ENCODE results near the gene STXBP5. TPM values are rescaled to one million over a fixed set of nuclear protein-coding genes. Genes with fewer than 3 reads are reported as not detected.

Gene STXBP5
- 10.6 TPM for polyA plus RNA-seq (2013, experiment 1 of 2)
- 10.0 TPM for polyA plus RNA-seq (2013, experiment 2 of 2)

- under 1% methylated on average over 46 of the region's 85 CpGs for WGBS
Measured at GRCh38 chr6:147204060-147204785, at the start of gene STXBP5. TSS of gene STXBP5 (plus strand) at chr6:147204417. CDS start at chr6:147204533, 116 bp downstream.

GRCh38 chr6:147154454-147154853, 49.8 kb upstream of the STXBP5 start:
- H2BK120ac ChIP-seq (ENCODE audit: low read depth, low read length), result no peak overlapping the region
- no peak overlapping the region for H3K14ac ChIP-seq (ENCODE audit: low read length in 2 of 2)
- no peak overlapping the region for H2AK5ac ChIP-seq (ENCODE audit: low read length, severe bottlenecking)
- peak overlapping the region in 1 of 2 experiments; percentile 19 for H3K23ac ChIP-seq (ENCODE audit: low read length in 2 of 2)
- H2BK5ac ChIP-seq (ENCODE audit: low read depth, low read length, poor library complexity, severe bottlenecking), result no peak overlapping the region
- no peaks in the 10 kb centered on the region for H3K79me1 ChIP-seq (replicated peaks; ENCODE audit: low read length, poor library complexity, severe bottlenecking)
- no peaks in the 10 kb centered on the region for H3K36me3 ChIP-seq (ENCODE audit: control insufficient read depth in 1 of 2, insufficient read depth in 2 of 2, low read depth in 1 of 2, low read length in 2 of 2)
- H3K27ac ChIP-seq (ENCODE audit: low read length, poor library complexity, severe bottlenecking), result no peak overlapping the region
- no peak for DNase-seq
- no peaks in the 10 kb centered on the region for H3K9me3 ChIP-seq (ENCODE audit: control insufficient read depth, low read length)
- H3K4ac ChIP-seq (ENCODE audit: low read depth in 1 of 2, low read length in 2 of 2), result no peak overlapping the region
- H3K9ac ChIP-seq (ENCODE audit: low read length), result no peak overlapping the region
- H3K4me2 ChIP-seq (ENCODE audit: low read length, poor library complexity, severe bottlenecking), result no peak overlapping the region
- no peak overlapping the region for H3K4me3 ChIP-seq (ENCODE audit: insufficient read depth in 1 of 2, low read depth in 1 of 2, low read length in 2 of 2)
- no peak overlapping the region for H4K8ac ChIP-seq (ENCODE audit: low read length)
- peak overlapping the region in 1 of 2 experiments; percentile 74 for H2BK12ac ChIP-seq (ENCODE audit: low read length in 2 of 2)
- no peak overlapping the region for H2AFZ ChIP-seq (ENCODE audit: low read depth, low read length)
- no peaks in the 10 kb centered on the region for H3K27me3 ChIP-seq (ENCODE audit: control insufficient read depth in 1 of 2, insufficient read depth in 1 of 2, low read length in 2 of 2)
- H2BK15ac ChIP-seq (ENCODE audit: low read depth, poor library complexity, severe bottlenecking), result no peak overlapping the region
- 67% methylated on average over 1 of the region's 1 CpG for WGBS
- no peak overlapping the region for H4K91ac ChIP-seq (ENCODE audit: low read length)
- H3K18ac ChIP-seq (ENCODE audit: low read depth in 1 of 2, low read length in 2 of 2), result no peak overlapping the region
- H3K4me1 ChIP-seq (ENCODE audit: control insufficient read depth, insufficient read depth, low read depth, low read length), result peaks cover 2% of the 10 kb centered on the region

More at GRCh38 chr6:147204060-147204785, at the start of gene STXBP5:
- Histone ChIP-seq H2BK120ac (ENCODE audit: low read depth, low read length) (peak within 1 kb of the TSS; percentile 95), H2AK5ac (ENCODE audit: low read length, severe bottlenecking) (no peak within 1 kb of the TSS), H3K18ac (ENCODE audit: low read depth in 1 of 2, low read length in 2 of 2) (peak within 1 kb of the TSS; percentile 94 to 99), H3K27me3 (ENCODE audit: control insufficient read depth in 1 of 2, insufficient read depth in 1 of 2, low read length in 2 of 2) (no peaks in the 10 kb centered on the region), H3K4me1 (ENCODE audit: control insufficient read depth, insufficient read depth, low read depth, low read length) (peaks cover 2% of the 10 kb centered on the region), H3K4me3 (ENCODE audit: insufficient read depth in 1 of 2, low read depth in 1 of 2, low read length in 2 of 2) (peak within 1 kb of the TSS; percentile 81 to 98), H2BK5ac (ENCODE audit: low read depth, low read length, poor library complexity, severe bottlenecking) (peak within 1 kb of the TSS; percentile 94), H2AFZ (ENCODE audit: low read depth, low read length) (peak within 1 kb of the TSS; percentile 82), H4K8ac (ENCODE audit: low read length) (peak within 1 kb of the TSS; percentile 96), H3K27ac (ENCODE audit: low read length, poor library complexity, severe bottlenecking) (peak within 1 kb of the TSS; percentile 92), H2BK15ac (ENCODE audit: low read depth, poor library complexity, severe bottlenecking) (peak within 1 kb of the TSS; percentile 52), H2BK12ac (ENCODE audit: low read length in 2 of 2) (peak within 1 kb of the TSS in 1 of 2 experiments; percentile 93), H3K4ac (ENCODE audit: low read depth in 1 of 2, low read length in 2 of 2) (peak within 1 kb of the TSS; percentile 79 to 94), H3K79me1 (replicated peaks; ENCODE audit: low read length, poor library complexity, severe bottlenecking) (peaks cover 1% of the 10 kb centered on the region), H3K9me3 (ENCODE audit: control insufficient read depth, low read length) (no peaks in the 10 kb centered on the region), H3K23ac (ENCODE audit: low read length in 2 of 2) (no peak within 1 kb of the TSS), H3K4me2 (ENCODE audit: low read length, poor library complexity, severe bottlenecking) (peak within 1 kb of the TSS; percentile 81), H3K36me3 (ENCODE audit: control insufficient read depth in 1 of 2, insufficient read depth in 2 of 2, low read depth in 1 of 2, low read length in 2 of 2) (no peaks in the 10 kb centered on the region), H4K91ac (ENCODE audit: low read length) (peak within 1 kb of the TSS; percentile 97), H3K9ac (ENCODE audit: low read length) (peak within 1 kb of the TSS; percentile 92), H3K14ac (ENCODE audit: low read length in 2 of 2) (peak within 1 kb of the TSS in 1 of 2 experiments; percentile 91)
- peak; percentile 61 for DNase-seq

DNA sequence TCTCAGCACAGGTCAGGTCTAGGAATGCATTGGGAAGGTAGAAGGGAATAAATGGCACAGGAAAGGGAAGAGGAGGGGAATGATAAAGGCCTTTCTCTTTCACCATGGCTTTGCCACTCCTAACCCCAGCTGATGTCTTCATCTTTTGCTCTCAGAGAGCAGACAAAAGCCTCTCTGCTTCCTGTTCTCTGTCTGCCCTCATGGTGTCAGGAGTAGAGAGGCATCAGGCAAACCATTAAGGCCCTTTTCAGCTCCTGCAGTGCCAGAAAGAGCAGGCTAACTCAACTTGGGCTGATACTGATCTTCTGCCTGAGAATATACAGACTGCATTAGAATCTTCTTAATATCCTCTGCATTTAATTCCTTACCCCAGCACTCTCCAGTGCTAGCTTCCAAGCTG, 48.0 kb upstream of the STXBP5 start:
- Histone ChIP-seq H2BK120ac (ENCODE audit: low read depth, low read length) (no peak overlapping the region), H2AK5ac (ENCODE audit: low read length, severe bottlenecking) (no peak overlapping the region), H3K18ac (ENCODE audit: low read depth in 1 of 2, low read length in 2 of 2) (peak overlapping the region in 1 of 2 experiments; percentile 13), H3K4ac (ENCODE audit: low read depth in 1 of 2, low read length in 2 of 2) (no peak overlapping the region), H2BK15ac (ENCODE audit: low read depth, poor library complexity, severe bottlenecking) (no peak overlapping the region), H3K79me1 (replicated peaks; ENCODE audit: low read length, poor library complexity, severe bottlenecking) (no peaks in the 10 kb centered on the region), H2BK5ac (ENCODE audit: low read depth, low read length, poor library complexity, severe bottlenecking) (no peak overlapping the region), H3K9ac (ENCODE audit: low read length) (no peak overlapping the region), H2BK12ac (ENCODE audit: low read length in 2 of 2) (no peak overlapping the region), H3K23ac (ENCODE audit: low read length in 2 of 2) (no peak overlapping the region), H3K9me3 (ENCODE audit: control insufficient read depth, low read length) (no peaks in the 10 kb centered on the region), H3K14ac (ENCODE audit: low read length in 2 of 2) (no peak overlapping the region), H4K8ac (ENCODE audit: low read length) (no peak overlapping the region), H3K4me2 (ENCODE audit: low read length, poor library complexity, severe bottlenecking) (no peak overlapping the region), H4K91ac (ENCODE audit: low read length) (no peak overlapping the region), H3K27ac (ENCODE audit: low read length, poor library complexity, severe bottlenecking) (no peak overlapping the region), H3K27me3 (ENCODE audit: control insufficient read depth in 1 of 2, insufficient read depth in 1 of 2, low read length in 2 of 2) (no peaks in the 10 kb centered on the region), H2AFZ (ENCODE audit: low read depth, low read length) (no peak overlapping the region), H3K4me1 (ENCODE audit: control insufficient read depth, insufficient read depth, low read depth, low read length) (peaks cover 2% of the 10 kb centered on the region), H3K4me3 (ENCODE audit: insufficient read depth in 1 of 2, low read depth in 1 of 2, low read length in 2 of 2) (no peak overlapping the region), H3K36me3 (ENCODE audit: control insufficient read depth in 1 of 2, insufficient read depth in 2 of 2, low read depth in 1 of 2, low read length in 2 of 2) (no peaks in the 10 kb centered on the region)
- DNase-seq, result no peak

DNA sequence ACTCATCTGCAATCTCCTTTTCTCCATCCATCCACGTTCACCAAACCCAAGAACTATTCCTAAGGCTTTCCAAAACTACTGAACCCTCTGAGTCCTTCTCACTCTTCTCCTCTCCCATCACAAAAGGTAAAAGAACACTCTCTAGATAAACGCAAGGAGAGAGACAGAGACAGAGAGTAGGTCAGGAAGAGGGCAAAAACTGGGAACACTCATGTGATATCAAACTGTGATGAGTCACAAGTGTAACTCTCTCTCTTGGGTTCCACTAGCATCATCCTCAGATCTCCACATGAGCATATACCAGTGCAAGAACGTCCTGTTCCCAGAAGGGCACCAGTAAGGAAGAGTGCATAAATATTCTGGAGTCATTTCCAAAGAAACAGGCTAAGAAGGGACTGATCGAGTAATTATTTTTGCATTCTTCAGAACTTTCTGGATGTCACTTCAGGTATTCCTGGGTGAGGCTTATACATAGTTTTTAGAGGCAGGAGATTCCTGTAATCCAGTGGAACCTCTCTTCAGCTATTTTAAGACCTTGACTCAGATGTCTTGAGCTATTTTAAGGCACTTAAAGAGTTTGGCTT, 47.3 kb upstream of the STXBP5 start:
- Histone ChIP-seq H4K91ac (ENCODE audit: low read length) (no peak overlapping the region), H3K18ac (ENCODE audit: low read depth in 1 of 2, low read length in 2 of 2) (no peak overlapping the region), H4K8ac (ENCODE audit: low read length) (no peak overlapping the region), H3K4me2 (ENCODE audit: low read length, poor library complexity, severe bottlenecking) (no peak overlapping the region), H2AK5ac (ENCODE audit: low read length, severe bottlenecking) (no peak overlapping the region), H3K23ac (ENCODE audit: low read length in 2 of 2) (no peak overlapping the region), H3K27me3 (ENCODE audit: control insufficient read depth in 1 of 2, insufficient read depth in 1 of 2, low read length in 2 of 2) (no peaks in the 10 kb centered on the region), H3K9me3 (ENCODE audit: control insufficient read depth, low read length) (no peaks in the 10 kb centered on the region), H3K4me3 (ENCODE audit: insufficient read depth in 1 of 2, low read depth in 1 of 2, low read length in 2 of 2) (no peak overlapping the region), H2AFZ (ENCODE audit: low read depth, low read length) (no peak overlapping the region), H3K14ac (ENCODE audit: low read length in 2 of 2) (no peak overlapping the region), H2BK12ac (ENCODE audit: low read length in 2 of 2) (no peak overlapping the region), H2BK120ac (ENCODE audit: low read depth, low read length) (no peak overlapping the region), H3K4me1 (ENCODE audit: control insufficient read depth, insufficient read depth, low read depth, low read length) (peaks cover 2% of the 10 kb centered on the region), H3K9ac (ENCODE audit: low read length) (no peak overlapping the region), H2BK15ac (ENCODE audit: low read depth, poor library complexity, severe bottlenecking) (no peak overlapping the region), H3K79me1 (replicated peaks; ENCODE audit: low read length, poor library complexity, severe bottlenecking) (no peaks in the 10 kb centered on the region), H3K36me3 (ENCODE audit: control insufficient read depth in 1 of 2, insufficient read depth in 2 of 2, low read depth in 1 of 2, low read length in 2 of 2) (no peaks in the 10 kb centered on the region), H2BK5ac (ENCODE audit: low read depth, low read length, poor library complexity, severe bottlenecking) (no peak overlapping the region), H3K27ac (ENCODE audit: low read length, poor library complexity, severe bottlenecking) (no peak overlapping the region), H3K4ac (ENCODE audit: low read depth in 1 of 2, low read length in 2 of 2) (no peak overlapping the region)
- WGBS, result 76% methylated on average over 3 of the region's 4 CpGs
- DNase-seq, result peak; percentile 53
